Iris pigment epithelial cell (primary cell): ENCODE data around the gene ARHGAP32.

Source experiments
- DNase-seq: peaks from one replicate; pipeline ENCODE4 v3.0.0-alpha.2; 2011; ENCODE audit warnings: low read depth

Gene ARHGAP32

DNA sequence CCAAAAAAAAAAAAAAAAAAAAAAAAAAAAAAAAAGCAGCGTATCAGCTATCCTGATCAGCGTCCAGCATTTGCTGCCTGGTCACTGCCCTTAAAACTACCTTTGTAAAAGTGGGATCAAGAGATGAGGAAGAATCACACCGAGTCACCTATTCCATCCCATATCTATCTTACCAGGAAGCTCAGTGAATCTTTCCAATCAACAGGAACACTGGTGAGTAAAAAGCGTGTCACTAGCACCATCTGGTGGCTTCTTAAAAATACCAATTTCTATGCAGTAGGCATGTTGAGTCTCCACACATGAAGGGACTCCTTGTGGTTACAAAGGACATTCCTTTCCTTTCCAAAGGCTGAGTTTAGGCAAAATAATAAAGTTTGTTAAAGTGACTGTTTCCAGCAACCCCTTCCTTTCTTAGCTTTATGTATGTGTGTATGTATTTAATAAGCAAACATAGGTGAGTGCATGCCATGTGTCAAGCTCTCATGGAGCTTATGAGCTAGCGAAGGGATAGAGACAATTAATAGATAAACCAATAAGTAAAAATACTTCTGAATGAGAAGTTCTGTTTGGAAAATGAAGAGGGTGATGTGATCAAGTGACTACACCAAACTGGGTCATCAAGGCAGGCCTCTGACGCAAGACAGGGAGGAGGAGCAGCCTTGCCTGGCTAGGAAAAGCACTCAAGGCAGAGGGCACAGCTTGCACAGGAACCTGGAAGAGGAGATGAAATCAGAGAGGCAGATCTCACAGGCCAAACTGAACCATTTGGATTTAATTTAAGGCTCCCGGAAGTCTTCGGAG lies 235.5 kb downstream of the ARHGAP32 start:
- peak; percentile 65 for DNase-seq

DNA sequence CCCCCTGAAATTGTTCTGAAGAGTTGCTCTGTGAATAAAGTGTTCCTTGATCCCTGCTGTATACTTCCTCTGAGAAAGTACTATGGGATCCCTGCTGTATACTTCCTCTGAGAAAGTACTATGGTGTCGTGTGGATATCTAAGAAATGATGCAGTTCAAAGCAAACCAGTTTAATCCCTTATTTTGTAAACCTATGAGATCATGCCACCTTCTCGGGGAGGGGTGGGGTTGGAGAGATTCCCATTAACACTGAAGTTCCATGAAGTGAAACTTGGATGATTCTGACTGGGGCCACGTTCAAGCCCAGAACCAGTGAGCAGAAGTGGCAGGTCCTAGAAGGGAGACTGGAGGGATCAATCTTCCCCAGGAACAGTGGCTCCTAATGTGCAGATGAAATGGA lies 236.5 kb downstream of the ARHGAP32 start:
- no peak for DNase-seq

DNA sequence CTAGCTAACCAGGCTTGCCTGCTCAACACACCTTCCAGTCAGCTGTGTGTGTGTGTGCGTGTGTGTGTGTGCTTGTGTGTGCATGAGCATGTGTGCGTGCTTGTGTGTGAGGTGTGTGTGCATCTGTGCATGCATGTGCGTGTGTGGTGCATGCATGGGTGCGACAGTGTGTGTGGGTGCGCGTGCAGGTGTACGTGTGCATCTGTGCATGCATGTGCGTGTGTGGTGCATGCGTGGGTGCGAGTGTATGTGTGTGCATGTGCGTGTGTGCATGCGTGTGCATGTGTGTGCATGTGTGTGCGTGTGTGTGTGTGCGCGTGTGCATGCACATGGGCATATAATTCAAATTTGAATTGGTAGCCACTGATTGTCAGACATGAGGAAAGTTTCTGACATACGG lies 239.0 kb downstream of the ARHGAP32 start:
- no peak for DNase-seq

- peak; percentile 28 for DNase-seq
Observed at GRCh38 chr11:128949791-128950454, 242.2 kb downstream of the ARHGAP32 start.

DNA sequence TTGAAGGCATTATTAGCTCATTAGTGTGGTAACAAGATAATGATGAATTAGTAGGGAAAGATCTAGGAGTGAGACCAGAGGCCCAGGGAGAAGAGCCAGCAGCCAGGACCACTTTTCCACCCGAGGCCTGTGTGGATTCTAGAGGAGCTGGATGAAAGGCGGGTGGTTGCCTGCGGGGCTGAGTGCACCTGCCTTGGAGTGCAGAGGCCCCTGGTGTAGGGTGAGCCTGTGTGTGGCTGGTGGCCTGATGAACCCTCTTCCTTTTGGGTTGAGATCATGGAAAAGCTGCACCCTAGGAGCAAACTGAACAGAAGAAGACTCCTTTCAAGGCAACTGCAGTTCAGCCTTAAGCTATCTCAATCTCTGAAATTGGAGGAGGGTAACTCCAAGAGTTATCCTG lies 243.5 kb downstream of the ARHGAP32 start:
- no peak for DNase-seq

- DNase-seq: no peak
Observed at GRCh38 chr11:128947773-128948172, 244.4 kb downstream of the ARHGAP32 start.

- no peak for DNase-seq
Observed at GRCh38 chr11:128946648-128947047, 245.5 kb downstream of the ARHGAP32 start.

GRCh38 chr11:128943428-128943976 lies 248.6 kb downstream of the ARHGAP32 start:
- no peak for DNase-seq

DNA sequence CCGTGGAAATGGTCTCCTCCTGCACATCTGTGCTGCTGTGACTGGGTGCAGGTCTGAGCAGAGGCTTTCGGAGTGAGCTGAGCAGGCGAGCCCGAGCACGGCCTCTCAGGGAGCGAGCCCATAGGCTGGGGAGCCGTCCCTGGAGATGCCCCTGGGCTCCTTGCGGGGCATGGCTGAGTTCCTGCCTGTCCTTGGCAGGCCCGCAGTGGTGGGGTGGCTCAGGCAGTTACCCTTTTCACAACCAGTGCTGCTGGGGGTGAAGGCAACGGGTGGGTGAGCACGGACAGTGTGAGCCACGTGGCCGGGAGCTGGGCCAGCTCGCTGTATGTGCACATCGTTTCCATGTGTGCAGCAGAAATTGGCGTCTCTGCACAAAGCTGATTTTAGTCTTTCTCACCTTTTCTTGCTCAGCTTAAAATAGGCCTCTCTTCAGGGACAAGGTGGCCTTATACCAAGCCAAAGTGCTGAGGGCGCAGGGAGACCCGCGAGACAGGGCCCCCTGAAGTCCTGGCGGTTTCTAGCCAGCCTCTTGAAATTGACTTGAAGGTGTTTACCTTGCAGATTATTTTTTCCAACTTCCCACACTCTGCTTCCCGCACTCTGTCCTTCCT lies 249.2 kb downstream of the ARHGAP32 start, which contains the start of gene TP53AIP1:
Gene TP53AIP1 (minus strand): TSS at position 55 of the 611 bp plus-strand sequence. CDS start 5,053 bp downstream, outside the sequence.
- no peak for DNase-seq

DNA sequence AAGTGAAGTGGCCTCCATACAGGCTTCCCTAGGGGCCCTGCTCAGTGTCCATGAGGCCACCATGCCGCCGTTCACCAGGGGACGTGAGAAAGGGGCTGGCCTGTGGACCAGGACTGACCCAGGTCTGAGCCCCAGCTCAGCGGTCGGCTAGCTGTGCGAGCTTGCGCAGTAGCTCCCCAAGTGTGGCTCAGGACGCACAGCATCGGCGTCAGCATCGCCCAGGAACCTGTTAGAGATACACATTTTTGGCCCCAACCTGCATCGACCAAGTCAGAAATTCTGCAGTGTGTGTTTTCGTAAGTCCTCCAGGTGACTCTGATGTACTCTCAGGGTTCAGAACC lies 249.9 kb downstream of the ARHGAP32 start:
- DNase-seq: no peak

GRCh38 chr11:128941573-128942271 lies 250.4 kb downstream of the ARHGAP32 start:
- DNase-seq: no peak

DNA sequence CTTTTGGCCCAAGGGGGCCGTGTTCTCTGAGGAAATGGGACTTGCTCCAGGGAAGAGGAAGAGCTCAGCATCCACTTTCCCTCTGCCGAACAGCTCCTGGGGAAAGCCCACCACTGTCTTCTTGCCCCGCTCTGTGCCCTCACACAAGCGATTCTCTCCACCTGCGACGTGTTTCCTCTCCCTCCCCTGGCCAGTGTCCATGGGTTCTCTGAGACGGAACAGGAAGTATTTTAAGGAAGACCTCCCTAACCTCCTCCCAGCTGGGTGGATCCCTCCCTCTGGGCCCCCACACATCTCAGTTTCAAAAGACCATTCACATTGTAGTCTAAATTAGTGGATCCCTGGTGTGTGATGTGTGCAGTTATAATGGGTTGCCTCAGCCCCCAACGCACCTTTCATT lies 251.0 kb downstream of the ARHGAP32 start:
- DNase-seq: no peak

DNA sequence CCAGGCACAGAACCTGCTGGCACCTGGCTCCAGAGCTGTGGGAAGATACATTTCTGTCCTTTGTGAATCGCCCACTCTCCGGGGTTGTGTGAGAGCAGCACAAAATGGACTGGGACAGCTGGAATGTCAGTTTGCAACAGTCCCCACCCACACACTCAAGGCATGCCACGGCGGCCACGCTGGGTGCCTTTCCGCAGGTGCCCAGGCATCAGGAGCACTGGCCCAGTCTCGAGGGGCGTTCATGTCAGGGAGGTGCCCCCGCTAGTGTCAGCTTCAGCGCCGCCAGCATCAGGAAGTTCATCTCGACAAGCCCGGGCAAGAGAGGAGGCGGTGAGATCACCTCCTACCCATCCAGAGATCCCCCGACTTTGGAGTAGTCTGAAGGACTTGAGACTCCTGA lies 251.5 kb downstream of the ARHGAP32 start:
- DNase-seq: no peak

DNA sequence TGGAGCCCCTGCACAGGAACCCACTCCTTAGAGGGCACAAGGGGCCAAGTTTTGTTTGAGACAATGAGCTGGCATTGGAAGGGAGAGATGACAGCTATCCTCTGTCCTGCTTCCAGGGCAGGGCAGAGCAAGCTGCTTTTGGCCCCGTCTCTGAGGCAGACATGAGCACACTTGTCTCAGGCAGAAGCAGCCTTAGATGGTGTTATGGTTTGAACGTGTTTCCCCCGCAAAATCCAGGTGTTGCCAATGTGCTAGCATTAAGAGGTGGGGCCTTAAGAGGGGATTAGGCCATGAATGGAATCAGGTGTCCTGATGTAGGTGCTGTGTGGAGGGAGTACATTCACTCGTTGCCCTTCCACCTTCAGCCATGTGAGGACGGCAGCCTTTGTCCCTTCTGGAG lies 252.0 kb downstream of the ARHGAP32 start:
- DNase-seq: no peak

GRCh38 chr11:128939591-128939990 lies 252.5 kb downstream of the ARHGAP32 start:
- DNase-seq: no peak

- no peak for DNase-seq
Observed at GRCh38 chr11:128938156-128938885, 253.8 kb downstream of the ARHGAP32 start.

GRCh38 chr11:128937480-128937879 lies 254.6 kb downstream of the ARHGAP32 start:
- DNase-seq: no peak

DNA sequence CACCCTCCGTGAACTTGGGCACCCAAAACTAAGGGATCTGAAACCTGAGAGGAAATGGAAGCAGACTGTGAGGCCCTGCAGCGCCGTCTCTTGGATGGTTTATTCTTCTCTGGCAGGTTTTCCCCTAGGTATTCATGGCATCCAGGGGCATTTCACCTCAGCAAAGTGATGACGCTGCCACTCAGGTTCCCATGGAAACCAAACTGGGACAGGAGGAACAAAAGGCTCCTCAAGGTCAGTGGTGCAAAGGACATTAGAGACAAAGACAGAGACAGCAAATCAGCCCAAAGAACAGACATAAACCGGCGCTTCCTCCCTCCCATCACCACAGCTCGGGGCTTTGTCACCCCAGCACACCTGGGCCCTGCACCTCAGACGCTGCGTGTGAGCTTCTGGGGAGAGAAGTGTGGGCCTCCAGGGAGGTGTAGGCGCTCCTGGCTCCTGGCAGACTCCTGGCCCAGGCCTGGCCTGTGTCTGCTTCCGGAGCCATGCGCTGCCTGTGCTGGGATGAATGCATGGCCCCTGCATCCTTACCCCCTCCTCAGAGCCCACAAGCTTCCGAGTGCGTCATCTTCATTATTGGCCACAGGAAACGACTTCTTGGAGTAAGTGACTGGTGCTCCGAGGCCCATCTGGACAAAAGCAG lies 255.4 kb downstream of the ARHGAP32 start:
- DNase-seq: no peak

GRCh38 chr11:128934926-128935325 lies 257.2 kb downstream of the ARHGAP32 start:
- no peak for DNase-seq

DNA sequence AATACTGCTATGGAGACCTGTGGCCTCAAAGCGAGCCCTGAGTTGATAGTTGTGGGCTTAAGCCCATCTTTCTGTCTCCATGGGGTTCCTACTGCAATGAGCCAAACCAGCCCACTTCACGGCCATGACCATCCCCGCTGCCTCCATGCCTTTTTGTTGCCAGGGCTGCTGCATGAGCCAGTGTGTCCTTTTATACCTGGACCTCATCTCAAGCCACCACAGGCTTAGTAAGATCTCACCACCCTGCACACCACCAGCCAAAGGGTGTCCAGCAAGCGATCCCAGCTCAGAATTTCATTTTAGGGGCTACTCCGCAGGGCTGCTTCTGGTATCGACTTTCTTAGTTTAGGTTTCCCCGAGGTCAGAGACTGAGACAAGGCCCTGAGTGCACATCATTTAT lies 257.8 kb downstream of the ARHGAP32 start:
- no peak for DNase-seq
